ENCODE data around the gene SLC35C1.

DNA sequence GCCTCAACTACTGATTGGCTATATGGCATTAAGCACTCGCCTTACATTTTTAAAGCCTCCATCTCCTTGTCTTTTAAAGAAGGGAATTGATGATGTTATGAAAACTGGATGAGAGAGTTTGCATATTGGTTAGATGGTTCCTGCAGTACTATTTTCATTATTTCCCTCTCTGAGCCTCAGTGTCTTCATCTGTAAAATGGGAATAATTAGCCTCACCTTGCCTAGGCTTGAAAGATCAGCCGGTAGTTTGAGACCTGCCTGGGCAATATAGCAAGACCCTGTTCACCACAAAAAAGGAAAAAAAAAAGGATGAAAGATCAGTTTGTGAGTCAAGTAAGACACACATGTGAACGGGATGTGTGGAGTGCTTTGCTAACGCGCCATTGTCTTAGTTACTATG lies 35.0 kb upstream of the SLC35C1 start:
- no peak for TF ChIP-seq ZNF274 (IDR thresholded peaks at IDR 0.05; ENCODE audit: low read depth, low read length)
- TF ChIP-seq YY1 (IDR thresholded peaks at IDR 0.05; ENCODE audit: insufficient read depth, insufficient read length) = no peak
- no peak for TF ChIP-seq SUZ12 (IDR thresholded peaks at IDR 0.05; ENCODE audit: extremely low read depth, insufficient read depth, insufficient read length)

Data from NT2/D1 (cell line).